Stimulated activated memory B cell treated with anti-CD40 and anti-IgM and Interleukin-4, amounts not matched to agents 10 μg/mL and 1 μg/mL and 100 μg/mL, for 72 hours (primary cell): ENCODE data around the gene SGCE.
A peak's percentile ranks its signal among the peaks of the same experiment; 100 is the strongest.

Experiments
- ATAC-seq: fragments of 150-1000 bp; cut with Tn5 transposase; 2 replicates; pipeline ENCODE4 v1.10.0; 2021
- H3K27ac Mint-ChIP-seq: one replicate; pipeline ENCODE4 v1.8.0; 2022; ENCODE audit warnings: mild to moderate bottlenecking, mixed read lengths
- H3K27me3 Mint-ChIP-seq: one replicate; pipeline ENCODE4 v1.8.0; 2022; ENCODE audit warnings: mixed read lengths
- H3K36me3 Mint-ChIP-seq: one replicate; pipeline ENCODE4 v1.8.0; 2022; ENCODE audit warnings: mixed read lengths
- H3K4me1 Mint-ChIP-seq: one replicate; pipeline ENCODE4 v1.8.0; 2022; ENCODE audit warnings: mixed read lengths
- H3K4me3 Mint-ChIP-seq: one replicate; pipeline ENCODE4 v1.8.0; 2022; ENCODE audit warnings: mild to moderate bottlenecking, moderate library complexity, mixed read lengths
- H3K9me3 Mint-ChIP-seq: one replicate; pipeline ENCODE4 v1.8.0; 2022; ENCODE audit warnings: mixed read lengths

Gene SGCE

DNA sequence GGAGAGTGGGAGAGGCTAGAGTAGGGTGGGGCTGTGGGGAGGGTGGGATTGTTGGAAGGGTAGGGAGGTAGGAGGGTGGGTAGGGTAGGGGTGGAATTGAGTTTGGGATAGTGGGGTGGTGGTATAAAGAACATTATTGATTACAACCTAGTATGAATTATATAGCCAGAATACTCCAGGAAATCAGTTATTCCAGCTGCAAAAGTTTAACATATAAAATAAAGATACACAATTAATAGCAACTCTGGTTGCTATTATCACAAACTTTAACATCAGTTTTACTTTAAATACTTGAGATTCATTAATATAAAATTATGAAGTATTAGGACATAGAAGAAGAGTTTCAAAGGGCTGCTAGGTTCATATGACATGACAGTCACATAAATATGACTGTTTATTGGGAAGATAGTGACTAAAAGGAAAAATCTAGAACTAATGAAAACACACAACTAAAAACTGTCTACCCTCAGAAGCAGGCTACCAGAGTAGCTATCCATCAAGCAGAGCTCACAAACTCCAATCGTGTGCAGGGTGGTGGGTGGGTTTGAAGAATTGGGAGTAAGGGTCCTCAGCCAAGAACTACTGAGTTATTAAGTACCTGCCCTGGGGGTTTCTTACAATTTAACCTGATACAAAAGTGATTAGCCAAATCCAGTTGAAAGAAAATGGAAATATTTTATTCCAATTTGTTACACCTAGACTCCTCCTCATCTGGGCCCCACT lies 14.0 kb upstream of the SGCE start:
- H3K27me3 Mint-ChIP-seq = peaks cover 10% of the 10 kb centered on the region
- no peak overlapping the region for H3K4me3 Mint-ChIP-seq
- H3K9me3 Mint-ChIP-seq = no peaks in the 10 kb centered on the region
- ATAC-seq = no peak
- no peak overlapping the region for H3K27ac Mint-ChIP-seq
- H3K4me1 Mint-ChIP-seq = no peaks in the 10 kb centered on the region
- no peaks in the 10 kb centered on the region for H3K36me3 Mint-ChIP-seq

DNA sequence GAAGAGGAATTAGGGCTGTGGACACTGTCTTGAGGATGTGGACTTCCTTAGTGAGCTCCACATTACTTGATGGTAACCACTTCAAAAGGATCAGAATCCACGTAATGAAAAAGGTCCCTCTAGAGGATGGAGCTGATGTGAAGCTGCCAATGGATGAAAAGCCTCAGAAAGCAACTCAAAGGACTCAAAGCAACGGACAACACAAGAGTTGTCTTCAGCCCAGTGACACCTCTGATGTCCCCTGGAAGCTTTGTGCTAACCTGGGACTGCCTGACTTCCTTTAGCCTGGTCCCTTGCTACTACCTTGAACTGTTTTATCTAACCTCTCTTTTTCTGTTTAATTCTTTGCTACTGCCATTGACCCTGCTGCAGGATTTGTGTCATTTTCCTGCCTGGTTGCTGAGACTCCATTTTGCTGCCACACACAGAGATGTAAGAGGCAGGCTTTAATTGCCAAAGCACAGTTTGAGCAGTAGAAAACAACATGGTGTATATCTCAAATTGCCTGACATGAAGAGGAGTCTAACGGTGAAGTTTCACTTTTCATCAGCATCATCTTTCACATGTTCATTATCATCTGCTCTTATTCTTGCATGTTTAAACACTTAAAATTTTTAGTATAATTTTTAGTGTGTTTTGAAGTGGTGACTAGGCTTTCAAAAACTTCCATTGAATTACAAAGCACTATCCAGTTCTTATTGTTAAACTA lies 11.1 kb upstream of the SGCE start:
- no peak overlapping the region for H3K4me3 Mint-ChIP-seq
- H3K9me3 Mint-ChIP-seq = no peaks in the 10 kb centered on the region
- H3K27me3 Mint-ChIP-seq = peaks cover 10% of the 10 kb centered on the region
- no peak for ATAC-seq
- H3K4me1 Mint-ChIP-seq = no peaks in the 10 kb centered on the region
- no peaks in the 10 kb centered on the region for H3K36me3 Mint-ChIP-seq
- H3K27ac Mint-ChIP-seq = no peak overlapping the region

DNA sequence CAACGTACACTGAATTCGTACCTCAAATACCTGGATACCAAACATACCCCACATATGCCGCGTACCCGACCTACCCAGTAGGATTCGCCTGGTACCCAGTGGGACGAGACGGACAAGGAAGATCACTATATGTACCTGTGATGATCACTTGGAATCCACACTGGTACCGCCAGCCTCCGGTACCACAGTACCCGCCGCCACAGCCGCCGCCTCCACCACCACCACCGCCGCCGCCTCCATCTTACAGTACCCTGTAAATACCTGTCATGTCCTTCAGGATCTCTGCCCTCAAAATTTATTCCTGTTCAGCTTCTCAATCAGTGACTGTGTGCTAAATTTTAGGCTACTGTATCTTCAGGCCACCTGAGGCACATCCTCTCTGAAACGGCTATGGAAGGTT lies 9.5 kb upstream of the SGCE start:
- H3K4me3 Mint-ChIP-seq = no peak overlapping the region
- H3K4me1 Mint-ChIP-seq = no peaks in the 10 kb centered on the region
- no peak for ATAC-seq
- H3K36me3 Mint-ChIP-seq = no peaks in the 10 kb centered on the region
- no peak overlapping the region for H3K27ac Mint-ChIP-seq
- no peaks in the 10 kb centered on the region for H3K9me3 Mint-ChIP-seq
- H3K27me3 Mint-ChIP-seq = peaks cover 10% of the 10 kb centered on the region

DNA sequence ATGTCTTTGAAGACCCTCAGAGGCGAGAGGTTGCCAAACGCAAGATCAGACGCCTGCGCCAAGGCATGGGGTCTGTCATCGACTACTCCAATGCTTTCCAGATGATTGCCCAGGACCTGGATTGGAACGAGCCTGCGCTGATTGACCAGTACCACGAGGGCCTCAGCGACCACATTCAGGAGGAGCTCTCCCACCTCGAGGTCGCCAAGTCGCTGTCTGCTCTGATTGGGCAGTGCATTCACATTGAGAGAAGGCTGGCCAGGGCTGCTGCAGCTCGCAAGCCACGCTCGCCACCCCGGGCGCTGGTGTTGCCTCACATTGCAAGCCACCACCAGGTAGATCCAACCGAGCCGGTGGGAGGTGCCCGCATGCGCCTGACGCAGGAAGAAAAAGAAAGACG lies 8.1 kb upstream of the SGCE start:
- H3K4me1 Mint-ChIP-seq = no peaks in the 10 kb centered on the region
- no peak for ATAC-seq
- no peak overlapping the region for H3K4me3 Mint-ChIP-seq
- H3K9me3 Mint-ChIP-seq = no peaks in the 10 kb centered on the region
- no peak overlapping the region for H3K27ac Mint-ChIP-seq
- no peaks in the 10 kb centered on the region for H3K36me3 Mint-ChIP-seq
- peaks cover 10% of the 10 kb centered on the region for H3K27me3 Mint-ChIP-seq

DNA sequence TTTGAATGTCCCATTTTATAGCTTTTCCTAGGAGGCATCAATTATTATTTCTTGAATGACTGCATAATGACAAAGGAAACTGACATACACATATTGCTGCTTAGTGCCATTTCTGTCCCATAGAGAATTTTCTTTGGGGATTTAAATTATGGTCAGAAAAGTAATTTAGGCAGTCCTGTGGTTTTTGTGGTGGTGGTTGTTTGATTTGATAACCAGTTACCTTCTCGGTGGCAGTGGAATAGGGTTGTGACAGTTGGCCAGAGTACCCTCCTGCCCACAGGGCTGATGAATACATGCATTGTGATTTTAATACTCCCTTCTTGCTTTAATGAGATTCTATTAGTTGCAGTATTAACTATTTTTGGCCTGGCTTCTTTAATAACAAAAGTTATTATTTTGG lies 6.6 kb upstream of the SGCE start:
- Mint-ChIP-seq H3K27ac (no peak overlapping the region), H3K36me3 (no peaks in the 10 kb centered on the region), H3K27me3 (no peaks in the 10 kb centered on the region), H3K9me3 (no peaks in the 10 kb centered on the region), H3K4me1 (no peaks in the 10 kb centered on the region), H3K4me3 (no peak overlapping the region)
- ATAC-seq = no peak

DNA sequence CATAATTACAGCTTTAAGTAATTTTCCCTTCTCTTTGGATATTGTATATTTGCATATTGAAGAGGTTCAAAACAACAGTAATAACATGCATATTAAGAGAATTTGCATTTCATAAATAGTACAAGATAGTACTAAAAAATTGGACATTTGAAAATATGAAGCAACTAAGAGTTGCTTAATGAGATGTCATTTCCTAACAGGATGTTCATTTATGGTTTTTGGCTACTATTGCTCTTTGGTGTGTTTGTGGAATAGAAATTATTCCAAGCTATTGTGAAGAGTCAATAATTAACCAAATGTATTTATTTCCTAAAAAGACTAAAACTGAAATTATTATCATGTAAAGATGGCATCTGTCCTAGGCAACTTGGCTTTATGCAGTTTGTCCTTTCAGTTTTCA lies 4.1 kb upstream of the SGCE start:
- H3K27ac Mint-ChIP-seq = no peak overlapping the region
- peaks cover 7% of the 10 kb centered on the region for H3K4me1 Mint-ChIP-seq
- no peaks in the 10 kb centered on the region for H3K9me3 Mint-ChIP-seq
- H3K36me3 Mint-ChIP-seq = no peaks in the 10 kb centered on the region
- no peak for ATAC-seq
- peaks cover 8% of the 10 kb centered on the region for H3K27me3 Mint-ChIP-seq
- no peak overlapping the region for H3K4me3 Mint-ChIP-seq

DNA sequence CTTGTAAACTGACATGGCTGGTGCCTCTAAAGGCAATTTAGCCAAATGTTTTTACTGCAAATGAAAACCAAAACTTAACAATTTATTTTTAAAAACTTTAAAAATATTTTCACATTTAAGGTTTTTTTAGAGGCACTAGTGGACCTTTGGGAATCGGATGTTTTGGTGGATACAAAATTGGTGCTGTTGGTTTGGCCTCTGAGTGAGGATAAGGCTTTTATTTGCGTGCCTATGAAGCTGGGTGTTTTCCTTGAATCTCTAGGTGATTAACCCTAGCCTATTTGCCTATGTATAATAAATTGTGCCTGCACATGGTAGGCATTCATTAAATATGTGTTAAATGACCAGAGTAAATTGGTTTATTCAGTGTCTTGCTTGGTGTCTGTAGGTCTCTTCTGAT lies 2.9 kb upstream of the SGCE start:
- H3K27me3 Mint-ChIP-seq = peaks cover 12% of the 10 kb centered on the region
- no peak overlapping the region for H3K27ac Mint-ChIP-seq
- H3K4me3 Mint-ChIP-seq = no peak overlapping the region
- H3K9me3 Mint-ChIP-seq = no peaks in the 10 kb centered on the region
- peaks cover 10% of the 10 kb centered on the region for H3K4me1 Mint-ChIP-seq
- H3K36me3 Mint-ChIP-seq = no peaks in the 10 kb centered on the region
- ATAC-seq = no peak

DNA sequence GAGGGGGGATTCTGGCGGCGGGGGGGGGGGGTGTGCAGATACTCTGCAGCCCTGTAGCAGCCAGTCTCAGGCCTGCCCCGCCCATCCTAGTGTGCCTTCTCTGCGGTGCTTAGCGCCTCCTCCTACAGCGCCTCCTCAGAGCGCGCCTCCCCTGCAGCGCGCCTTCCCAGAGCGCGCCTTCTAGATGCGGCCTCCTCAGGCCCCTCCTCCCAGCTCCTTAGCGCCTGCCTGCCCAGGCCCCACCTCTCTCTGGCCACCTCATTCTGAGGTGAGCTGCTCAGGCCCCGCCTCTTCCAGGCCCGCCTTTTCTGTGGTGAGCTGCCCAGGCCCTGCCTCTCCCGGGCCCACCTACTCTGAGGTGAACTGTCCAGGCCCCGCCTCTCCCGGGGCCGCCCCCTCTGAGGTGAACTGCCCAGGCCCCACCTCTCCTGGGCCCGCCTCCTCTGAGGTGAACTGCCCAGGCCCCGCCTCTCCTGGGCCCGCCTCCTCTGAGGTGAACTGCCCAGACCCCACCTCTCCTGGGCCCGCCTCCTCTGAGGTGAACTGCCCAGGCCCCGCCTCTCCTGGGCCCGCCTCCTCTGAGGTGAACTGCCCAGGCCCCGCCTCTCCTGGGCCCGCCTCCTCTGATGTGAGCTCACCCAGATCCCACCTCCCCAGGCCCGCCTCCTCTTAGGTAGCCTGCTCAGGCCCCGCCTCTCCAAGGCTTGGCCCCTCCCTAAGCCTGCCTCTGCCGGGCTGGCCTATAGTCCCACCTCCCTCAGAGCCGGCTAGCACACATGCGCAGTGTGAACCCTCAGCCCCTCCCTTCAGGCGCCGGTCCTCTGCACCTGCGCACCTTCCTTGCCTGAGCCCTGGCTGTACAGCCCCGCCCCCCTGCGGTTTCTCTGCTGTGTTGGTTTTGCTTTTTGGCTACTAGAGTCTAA lies 2.1 kb upstream of the SGCE start:
- H3K4me1 Mint-ChIP-seq = peaks cover 10% of the 10 kb centered on the region
- ATAC-seq = peak; percentile 93
- peaks cover 12% of the 10 kb centered on the region for H3K27me3 Mint-ChIP-seq
- peak overlapping the region; percentile 73 for H3K27ac Mint-ChIP-seq
- H3K36me3 Mint-ChIP-seq = no peaks in the 10 kb centered on the region
- no peaks in the 10 kb centered on the region for H3K9me3 Mint-ChIP-seq
- H3K4me3 Mint-ChIP-seq = peak overlapping the region; percentile 93

DNA sequence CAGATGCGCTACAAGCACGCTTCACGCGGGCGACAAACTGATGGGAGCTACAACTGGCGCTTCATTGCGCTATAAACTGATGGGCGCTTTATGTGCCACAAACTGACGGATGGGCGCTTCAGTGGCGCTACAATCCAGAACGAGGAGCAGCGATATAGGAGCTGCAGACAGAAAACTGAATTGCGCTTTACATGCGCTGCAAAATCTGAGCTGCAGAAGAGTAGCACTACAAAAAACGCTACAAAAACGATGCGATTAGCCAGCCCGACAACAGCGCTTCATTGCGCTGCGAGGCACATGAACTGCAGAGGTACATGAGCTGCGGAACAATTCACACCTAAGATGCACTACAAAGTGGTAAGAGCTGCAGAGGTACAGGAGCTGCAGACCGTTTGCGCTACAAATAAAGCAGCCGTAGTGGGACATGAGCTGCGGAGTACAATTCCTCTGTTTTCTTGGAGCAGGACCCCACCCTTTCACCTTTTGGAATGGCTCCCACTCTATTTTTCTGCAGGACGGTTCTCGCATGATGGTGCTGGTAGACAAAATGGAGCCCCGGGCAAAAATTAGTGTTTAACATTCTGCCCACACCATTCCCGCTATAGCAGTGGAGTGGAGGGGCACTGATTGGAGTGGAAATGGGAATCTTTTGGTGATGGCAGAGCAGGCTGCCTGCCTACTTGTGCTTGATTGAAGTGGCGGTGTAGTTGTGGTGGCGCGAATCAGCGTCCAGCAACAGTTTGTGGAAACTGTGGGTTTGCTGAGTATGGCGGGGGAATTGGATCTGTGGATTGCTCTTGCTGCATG lies 1.2 kb upstream of the SGCE start:
- no peaks in the 10 kb centered on the region for H3K9me3 Mint-ChIP-seq
- H3K27me3 Mint-ChIP-seq = peaks cover 16% of the 10 kb centered on the region
- H3K4me3 Mint-ChIP-seq = peak overlapping the region; percentile 93
- H3K27ac Mint-ChIP-seq = peak overlapping the region; percentile 73
- no peaks in the 10 kb centered on the region for H3K36me3 Mint-ChIP-seq
- ATAC-seq = no peak
- peaks cover 10% of the 10 kb centered on the region for H3K4me1 Mint-ChIP-seq

DNA sequence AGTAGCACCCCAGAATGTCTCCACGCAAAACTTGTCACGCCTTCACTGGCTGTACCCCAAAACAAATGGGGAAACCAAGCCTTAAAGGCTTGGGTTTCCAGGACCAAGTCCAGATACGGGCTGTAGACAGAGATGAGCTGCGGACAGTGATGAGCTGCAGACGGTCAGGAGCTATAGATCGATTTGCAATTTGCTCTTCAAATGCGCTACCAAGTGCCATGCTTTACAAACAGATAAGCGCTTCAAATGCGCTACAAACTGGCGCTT lies 658 bp upstream of the SGCE start:
- H3K4me3 Mint-ChIP-seq = peak overlapping the region; percentile 93
- peaks cover 10% of the 10 kb centered on the region for H3K4me1 Mint-ChIP-seq
- H3K36me3 Mint-ChIP-seq = no peaks in the 10 kb centered on the region
- H3K27ac Mint-ChIP-seq = peak overlapping the region; percentile 73
- peaks cover 21% of the 10 kb centered on the region for H3K27me3 Mint-ChIP-seq
- ATAC-seq = no peak
- H3K9me3 Mint-ChIP-seq = no peaks in the 10 kb centered on the region

DNA sequence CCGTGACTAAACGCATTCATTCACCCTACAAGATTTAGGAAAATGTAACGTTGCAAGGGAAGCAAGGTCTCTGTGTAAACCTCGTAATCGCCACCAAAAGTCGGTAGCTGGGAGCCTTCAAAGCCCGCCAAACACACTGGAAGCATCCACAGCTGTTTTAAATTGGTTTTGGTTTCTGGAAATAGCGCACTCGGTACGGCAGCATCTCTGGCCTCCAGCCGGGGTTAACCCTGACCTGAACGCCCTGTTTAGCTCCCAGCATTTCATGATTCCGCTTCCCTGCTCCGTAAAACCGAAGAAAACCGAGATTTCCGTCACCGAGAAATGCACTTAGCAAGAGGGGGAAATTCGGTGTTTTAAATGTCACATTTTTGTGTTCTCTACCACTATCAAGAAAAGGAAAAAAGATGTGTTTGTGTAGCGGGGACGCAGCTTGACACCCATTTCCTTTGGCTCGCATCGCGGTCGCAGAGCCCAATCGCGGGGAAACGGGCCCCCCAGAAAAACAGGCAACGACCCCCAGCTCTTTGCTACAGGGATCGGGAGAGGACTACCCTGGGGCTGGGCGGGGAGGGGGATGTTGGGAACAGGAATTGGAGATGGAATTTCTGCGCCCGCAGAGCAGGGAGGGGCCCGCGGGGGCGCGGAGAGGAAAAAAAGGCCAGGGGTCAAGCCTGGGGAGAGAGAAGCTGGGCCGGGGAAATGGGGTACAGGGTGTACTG lies 646 bp downstream of the SGCE start:
- Mint-ChIP-seq H3K27ac (peak overlapping the region; percentile 74), H3K4me1 (peaks cover 10% of the 10 kb centered on the region), H3K9me3 (no peaks in the 10 kb centered on the region), H3K4me3 (peak overlapping the region; percentile 93), H3K36me3 (no peaks in the 10 kb centered on the region), H3K27me3 (peaks cover 34% of the 10 kb centered on the region)
- no peak for ATAC-seq

DNA sequence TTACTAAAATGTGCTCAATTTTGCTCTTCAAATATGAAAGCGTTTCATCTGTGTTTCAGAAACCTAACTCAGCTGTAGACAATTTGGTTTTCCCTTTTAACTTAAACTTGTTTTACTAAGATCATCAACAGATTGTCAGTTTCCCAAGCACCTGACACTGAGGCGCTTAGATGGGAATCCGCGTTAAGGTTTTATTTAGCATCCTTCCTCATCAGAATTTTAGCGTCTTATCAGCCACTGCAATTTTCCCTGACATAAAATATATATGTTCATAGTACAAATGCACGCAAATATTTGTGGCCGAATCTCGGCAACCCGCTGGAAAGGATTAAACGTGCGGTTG lies 1.2 kb downstream of the SGCE start:
- Mint-ChIP-seq H3K4me3 (peak overlapping the region; percentile 93), H3K36me3 (no peaks in the 10 kb centered on the region), H3K9me3 (no peaks in the 10 kb centered on the region), H3K4me1 (peaks cover 10% of the 10 kb centered on the region), H3K27ac (peak overlapping the region; percentile 74), H3K27me3 (peaks cover 40% of the 10 kb centered on the region)
- no peak for ATAC-seq

DNA sequence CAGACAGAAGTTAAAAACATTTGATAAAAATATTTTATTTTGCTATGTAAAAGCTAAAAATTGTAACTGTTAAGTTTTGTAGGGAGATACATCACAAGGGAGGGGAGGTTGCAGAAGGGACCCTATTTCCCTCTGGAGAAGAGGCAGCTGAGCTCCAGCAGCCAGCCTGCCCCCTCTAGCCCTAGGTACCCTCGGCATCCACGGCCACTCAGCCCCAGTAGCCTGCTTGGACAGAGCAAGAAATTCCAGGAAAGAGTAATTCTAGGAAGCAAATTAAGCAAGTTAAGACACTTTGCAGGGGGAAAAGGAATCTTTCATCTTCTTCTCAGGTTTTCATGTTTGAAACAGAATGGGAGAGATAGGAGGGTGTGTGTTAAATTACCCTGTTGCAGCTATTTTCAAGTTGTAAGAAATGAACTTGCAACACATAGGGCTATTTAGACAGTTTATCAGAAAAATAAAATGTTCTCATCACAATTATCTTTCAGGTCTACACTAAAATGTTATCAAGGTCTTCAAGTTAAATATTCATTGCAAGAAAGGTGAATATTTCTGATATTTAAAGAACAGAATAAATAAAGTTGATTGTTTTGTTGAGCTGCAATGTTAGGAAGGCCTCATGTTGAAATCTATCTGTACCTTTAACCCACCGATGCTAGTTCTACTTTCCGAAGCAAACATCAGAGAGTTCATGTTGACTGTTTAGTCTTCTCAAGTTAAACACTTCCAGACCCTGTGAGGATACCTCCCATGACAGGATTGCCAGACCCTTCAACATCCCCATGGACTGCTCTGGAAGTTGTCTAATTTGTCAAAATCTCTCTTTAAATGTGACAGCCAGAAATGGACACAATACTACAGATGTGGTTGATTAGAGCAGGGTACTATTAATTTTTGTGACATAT lies 5.5 kb downstream of the SGCE start:
- H3K27ac Mint-ChIP-seq = no peak overlapping the region
- H3K27me3 Mint-ChIP-seq = peaks cover 61% of the 10 kb centered on the region

DNA sequence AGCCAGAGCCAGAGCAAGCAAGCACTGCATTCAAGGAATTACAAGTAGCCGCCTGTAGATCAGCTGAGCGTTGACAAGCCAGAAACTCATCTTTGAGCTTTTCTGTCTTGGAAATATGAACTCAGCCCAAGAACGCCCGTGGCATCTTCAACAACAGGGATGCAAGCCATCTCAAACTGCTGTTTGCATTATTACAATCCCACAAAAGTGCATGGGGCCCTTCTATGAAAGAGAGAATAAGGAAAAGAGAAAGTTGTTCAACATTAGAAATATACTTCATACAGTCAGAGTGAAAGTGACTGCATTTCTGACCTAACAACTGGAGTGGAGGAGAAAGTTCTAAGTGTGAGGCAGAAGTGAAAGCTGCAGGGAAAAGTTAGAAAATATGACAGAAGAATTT lies 6.5 kb downstream of the SGCE start:
- Mint-ChIP-seq H3K4me1 (peaks cover 10% of the 10 kb centered on the region), H3K27ac (no peak overlapping the region), H3K4me3 (no peak overlapping the region), H3K9me3 (no peaks in the 10 kb centered on the region), H3K36me3 (no peaks in the 10 kb centered on the region), H3K27me3 (peaks cover 59% of the 10 kb centered on the region)
- peak; percentile 61 for ATAC-seq

More for the DNA sequence above, 5.5 kb downstream of the SGCE start:
- peaks cover 17% of the 10 kb centered on the region for H3K4me1 Mint-ChIP-seq
- no peak for ATAC-seq
- no peaks in the 10 kb centered on the region for H3K36me3 Mint-ChIP-seq
- no peaks in the 10 kb centered on the region for H3K9me3 Mint-ChIP-seq
- H3K4me3 Mint-ChIP-seq = no peak overlapping the region
